C1 segment of cervical spinal cord (tissue), 14 donors: Measurements from ENCODE around the gene FRZB.
A peak's percentile ranks its signal among the peaks of the same experiment; 100 is the strongest.

Experiments
- DNase-seq, 14 donors: peaks; one replicate each; lab custom pipeline; 2025; lab: John Stamatoyannopoulos, UW

Gene FRZB

GRCh38 chr2:182804128-182804527 lies 62.3 kb downstream of the FRZB start:
- DNase-seq: no peak

- DNase-seq: no peak
Observed at GRCh38 chr2:182798736-182799135, 67.7 kb downstream of the FRZB start.

GRCh38 chr2:182792441-182792840 lies 74.0 kb downstream of the FRZB start:
- DNase-seq: no peak

- peak in 1 of 14 donors; percentile 11 for DNase-seq
Observed at GRCh38 chr2:182784777-182785176, 81.7 kb downstream of the FRZB start.

GRCh38 chr2:182784058-182784706 lies 82.3 kb downstream of the FRZB start:
- no peak for DNase-seq
